HFFc6 (cell line): ENCODE results near the gene PRPF40A. TPM values are rescaled to one million over a fixed set of nuclear protein-coding genes. Genes with fewer than 3 reads are reported as not detected.
"Not testable (repeated sequence)": the region's sequence is repeated elsewhere in the genome, so short reads cannot be mapped to it uniquely, and the experiment has no call there.

ENCODE experiments used
- DNase-seq: peaks from one replicate; pipeline ENCODE4 v3.0.0-alpha.2; 2018
- H3K27ac Mint-ChIP-seq: 2 replicates; pipeline ENCODE4 v1.8.0; 2020; ENCODE audit warnings: mild to moderate bottlenecking, mixed read lengths
- H3K27me3 Mint-ChIP-seq: 2 replicates; pipeline ENCODE4 v1.8.0; 2021; ENCODE audit warnings: mild to moderate bottlenecking, moderate library complexity, mixed read lengths; ENCODE audit not compliant: insufficient read depth
- H3K36me3 Mint-ChIP-seq: 2 replicates; pipeline ENCODE4 v1.8.0; 2021; ENCODE audit warnings: low read depth, mixed read lengths
- H3K4me1 Mint-ChIP-seq: 2 replicates; pipeline ENCODE4 v1.8.0; 2020; ENCODE audit warnings: low read depth, mixed read lengths
- H3K4me3 Mint-ChIP-seq: 2 replicates; pipeline ENCODE4 v1.8.0; 2020; ENCODE audit warnings: mild to moderate bottlenecking, moderate library complexity, mixed read lengths
- H3K9me3 Mint-ChIP-seq: 2 replicates; pipeline ENCODE4 v1.8.0; 2020; ENCODE audit warnings: mild to moderate bottlenecking, mixed read lengths
- long read RNA-seq: library from polyadenylated mRNA; unstranded; transcript quantifications from one replicate; pipeline ENCODE4 v2.0.0, GENCODE V29; 2019
- total RNA-seq, 6 experiments: library from RNA; stranded (reverse); fragmentation: NEBNext Ultra II Directional; extraction: Animal tissue kit (Norgen Biotek cat#: 25700); gene quantifications; 2 replicates in 1 of 6; 3 replicates in 5 of 6; pipeline ENCODE4 v1.2.3, GENCODE V29; 2021
- TF ChIP-seq, protein P1 (sequence below): fragments of 200-600 bp; sonication (generic); IDR thresholded peaks from 2 replicates; pipeline ENCODE4 v1.5.0; 2021; ENCODE audit warnings: antibody characterized with exemption, mild to moderate bottlenecking

Gene PRPF40A
- 100 to 1,000 TPM in 3 of 6 experiments, 10 to 100 TPM in 3; 88.8 to 105 (median 99.1) TPM for total RNA-seq
- long read RNA-seq, partial matches to known transcripts: 70 of 110 reads
- long read RNA-seq, other reads (novel, unspliced or antisense): 40 of 110 reads

DNA sequence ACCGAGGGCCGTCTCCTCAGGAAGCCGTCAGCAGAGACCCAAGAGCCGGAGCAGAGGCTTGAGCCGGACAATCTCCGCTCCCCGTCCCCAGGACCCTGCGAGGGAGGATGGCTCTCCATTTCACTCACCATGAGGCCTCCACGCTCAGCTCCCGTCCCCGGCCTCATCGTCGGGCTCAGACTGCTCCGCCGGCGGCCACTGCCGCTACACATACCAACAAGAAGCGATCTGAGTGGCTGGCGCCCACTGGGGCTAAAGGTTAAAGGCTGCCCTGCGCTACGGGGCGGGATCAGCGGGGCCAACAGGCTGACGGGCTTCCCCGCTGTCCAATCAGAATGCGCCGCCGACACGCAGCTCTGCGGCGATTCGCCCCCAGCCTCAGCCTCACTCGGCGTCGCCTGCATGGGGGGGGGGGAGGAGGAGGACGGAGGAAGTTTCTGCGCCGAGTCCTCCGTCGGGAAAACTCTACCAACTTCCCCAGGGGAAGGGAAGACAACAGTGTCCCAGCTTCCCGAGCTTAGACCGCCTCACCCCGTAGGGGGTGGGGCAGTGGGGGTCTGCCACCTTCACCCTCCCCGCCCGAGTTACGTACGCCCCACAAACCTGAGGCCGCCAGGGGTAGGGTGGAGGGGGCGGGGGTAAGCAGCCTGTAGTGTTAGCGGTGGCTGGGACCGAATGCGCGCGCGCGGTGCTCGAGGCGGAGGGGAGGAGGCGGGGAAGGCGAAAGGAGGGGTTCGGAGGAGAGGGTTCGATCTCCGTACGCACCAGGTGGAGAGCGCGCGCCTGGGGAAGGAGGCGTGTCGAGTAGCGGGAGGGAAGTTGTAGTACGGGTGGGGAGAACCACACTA is at the start of gene PRPF40A:
TSS of gene PRPF40A (minus strand) at position 234 of the 848 bp plus-strand sequence. CDS start at position 212, 22 bp downstream.
- Mint-ChIP-seq H3K4me1 (peaks cover 58% of the 10 kb centered on the region), H3K9me3 (no peaks in the 10 kb centered on the region), H3K27me3 (peaks cover 2% of the 10 kb centered on the region; the same call in 1 of the 2 replicates), H3K27ac (peak within 1 kb of the TSS; percentile 95), H3K4me3 (peak within 1 kb of the TSS; percentile 100), H3K36me3 (peaks cover 34% of the 10 kb centered on the region)
- peak; percentile 98 for DNase-seq
- TF ChIP-seq, protein P1, sequence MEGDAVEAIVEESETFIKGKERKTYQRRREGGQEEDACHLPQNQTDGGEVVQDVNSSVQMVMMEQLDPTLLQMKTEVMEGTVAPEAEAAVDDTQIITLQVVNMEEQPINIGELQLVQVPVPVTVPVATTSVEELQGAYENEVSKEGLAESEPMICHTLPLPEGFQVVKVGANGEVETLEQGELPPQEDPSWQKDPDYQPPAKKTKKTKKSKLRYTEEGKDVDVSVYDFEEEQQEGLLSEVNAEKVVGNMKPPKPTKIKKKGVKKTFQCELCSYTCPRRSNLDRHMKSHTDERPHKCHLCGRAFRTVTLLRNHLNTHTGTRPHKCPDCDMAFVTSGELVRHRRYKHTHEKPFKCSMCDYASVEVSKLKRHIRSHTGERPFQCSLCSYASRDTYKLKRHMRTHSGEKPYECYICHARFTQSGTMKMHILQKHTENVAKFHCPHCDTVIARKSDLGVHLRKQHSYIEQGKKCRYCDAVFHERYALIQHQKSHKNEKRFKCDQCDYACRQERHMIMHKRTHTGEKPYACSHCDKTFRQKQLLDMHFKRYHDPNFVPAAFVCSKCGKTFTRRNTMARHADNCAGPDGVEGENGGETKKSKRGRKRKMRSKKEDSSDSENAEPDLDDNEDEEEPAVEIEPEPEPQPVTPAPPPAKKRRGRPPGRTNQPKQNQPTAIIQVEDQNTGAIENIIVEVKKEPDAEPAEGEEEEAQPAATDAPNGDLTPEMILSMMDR: no peak

DNA sequence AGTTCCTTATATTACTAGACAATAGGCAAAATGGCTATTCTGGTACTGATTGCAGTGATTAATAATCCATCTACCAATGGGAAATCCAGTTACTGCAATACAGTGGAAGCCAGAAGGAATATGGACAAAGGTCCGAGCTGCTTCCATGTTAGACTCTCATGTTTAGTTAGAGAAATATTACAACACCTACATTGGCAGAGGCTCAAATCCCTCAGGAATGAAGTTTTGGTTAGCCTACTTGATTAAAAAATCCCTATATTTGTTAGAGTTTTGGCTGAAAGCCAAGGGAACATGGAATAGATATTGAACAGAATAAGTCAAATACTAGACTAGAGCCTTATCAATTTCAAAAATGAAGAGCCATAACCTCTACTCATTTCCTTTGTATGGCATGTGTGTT is 49.7 kb upstream of the PRPF40A start:
- Mint-ChIP-seq H3K9me3 (no peaks in the 10 kb centered on the region), H3K27me3 (no peaks in the 10 kb centered on the region; the same call in 1 of the 2 replicates), H3K4me3 (no peak overlapping the region), H3K27ac (no peak overlapping the region), H3K4me1 (peaks cover 15% of the 10 kb centered on the region), H3K36me3 (peaks cover 9% of the 10 kb centered on the region; the same call in 1 of the 2 replicates)
- no peak for DNase-seq
- TF ChIP-seq, protein P1: no peak

DNA sequence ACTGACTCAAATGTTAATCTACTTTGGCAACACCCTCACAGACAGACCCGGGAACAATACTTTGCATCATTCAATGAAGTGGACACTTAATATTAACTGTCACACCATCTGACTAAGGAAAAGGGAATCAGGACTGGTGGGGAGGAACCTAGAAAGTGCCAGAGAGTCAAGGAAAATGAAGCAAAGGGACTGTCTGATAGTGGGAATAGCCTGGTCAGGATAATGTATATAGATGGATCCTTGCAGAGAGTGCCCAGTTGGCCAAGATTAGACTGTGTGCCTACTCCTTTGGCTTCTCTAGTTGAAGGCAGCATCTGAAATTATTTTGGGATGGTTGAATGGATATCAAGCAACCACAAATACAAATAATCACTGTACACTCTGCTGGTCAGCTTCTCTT is 46.4 kb upstream of the PRPF40A start:
- H3K36me3 Mint-ChIP-seq: peaks cover 9% of the 10 kb centered on the region; the same call in 1 of the 2 replicates
- H3K4me3 Mint-ChIP-seq: no peak overlapping the region
- H3K27ac Mint-ChIP-seq: no peak overlapping the region
- no peaks in the 10 kb centered on the region for H3K9me3 Mint-ChIP-seq
- TF ChIP-seq, protein P1: no peak
- peaks cover 27% of the 10 kb centered on the region for H3K4me1 Mint-ChIP-seq
- no peaks in the 10 kb centered on the region for H3K27me3 Mint-ChIP-seq
- no peak for DNase-seq

DNA sequence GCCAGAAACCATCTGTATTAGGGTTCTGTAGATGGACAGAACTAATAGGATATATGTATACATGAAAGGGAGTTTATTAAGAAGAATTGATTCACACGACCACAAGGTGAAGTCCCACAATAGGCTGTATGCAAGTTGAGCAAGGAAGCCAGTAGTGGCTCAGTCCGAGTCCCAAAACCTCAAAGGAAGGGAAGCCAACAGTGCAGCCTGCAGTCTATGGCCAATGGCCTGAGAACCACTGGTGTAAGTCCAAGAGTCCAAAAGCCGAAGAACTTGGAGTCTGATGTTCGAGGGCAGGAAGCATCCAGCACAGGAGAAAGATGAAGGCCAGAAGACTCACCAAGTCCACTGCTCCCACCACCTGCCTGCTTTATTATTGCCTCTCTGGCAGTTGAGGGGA is 45.9 kb upstream of the PRPF40A start:
- H3K27ac Mint-ChIP-seq, DNase-seq, H3K4me3 Mint-ChIP-seq, H3K27me3 Mint-ChIP-seq, H3K36me3 Mint-ChIP-seq, H3K9me3 Mint-ChIP-seq: not testable (repeated sequence)
- H3K4me1 Mint-ChIP-seq: peaks cover 27% of the 10 kb centered on the region

DNA sequence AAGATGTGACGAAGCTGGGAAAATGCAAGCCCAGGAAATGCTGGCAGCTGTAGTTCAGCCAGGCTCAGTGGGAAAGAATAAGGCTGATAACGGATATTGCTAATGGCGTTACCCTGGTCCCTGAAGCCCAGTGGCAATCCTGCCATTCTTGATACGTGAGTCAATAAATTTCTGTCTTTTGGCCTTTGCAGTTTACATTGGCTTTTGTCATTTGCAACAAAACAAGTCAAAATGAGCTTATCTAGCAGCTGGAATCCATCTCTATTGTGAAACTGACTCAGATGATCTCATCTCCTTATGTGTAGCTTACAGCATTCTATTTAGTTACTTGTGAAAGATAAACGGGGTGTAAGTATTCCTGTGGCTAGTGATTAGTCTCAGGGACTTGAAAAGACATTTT is 44.9 kb upstream of the PRPF40A start:
- Mint-ChIP-seq H3K36me3 (peaks cover under 1% of the 10 kb centered on the region; the same call in 1 of the 2 replicates), H3K9me3 (no peaks in the 10 kb centered on the region), H3K27me3 (no peaks in the 10 kb centered on the region), H3K27ac (peak overlapping the region; percentile 72), H3K4me1 (peaks cover 25% of the 10 kb centered on the region), H3K4me3 (peak overlapping the region; percentile 49; the same call in 1 of the 2 replicates)
- peak; percentile 82 for DNase-seq
- TF ChIP-seq, protein P1: no peak

DNA sequence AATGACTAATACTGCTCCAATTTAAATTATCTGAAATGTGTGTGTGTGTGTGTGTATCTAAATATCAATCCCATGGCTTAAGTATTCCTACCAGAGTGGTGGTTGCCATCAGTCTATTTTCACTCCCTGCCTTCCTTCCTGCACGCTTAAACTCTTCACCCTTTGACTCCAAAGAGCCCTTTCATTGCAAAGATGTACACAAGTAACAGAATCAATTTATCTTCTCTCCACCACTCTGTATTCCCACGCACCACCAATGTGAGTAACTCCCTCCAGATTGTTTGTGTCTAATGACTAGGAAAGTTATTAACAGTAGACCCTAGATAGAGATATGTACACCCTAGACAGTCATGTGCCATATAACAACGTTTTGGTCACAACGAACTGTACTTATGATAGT is 44.0 kb upstream of the PRPF40A start:
- no peaks in the 10 kb centered on the region for H3K36me3 Mint-ChIP-seq
- no peak overlapping the region for H3K4me3 Mint-ChIP-seq
- DNase-seq: no peak
- H3K9me3 Mint-ChIP-seq: no peaks in the 10 kb centered on the region
- H3K27me3 Mint-ChIP-seq: no peaks in the 10 kb centered on the region
- H3K4me1 Mint-ChIP-seq: peaks cover 24% of the 10 kb centered on the region
- H3K27ac Mint-ChIP-seq: peak overlapping the region; percentile 22
- TF ChIP-seq, protein P1: no peak
